Measurements from ENCODE around the gene KRTAP10-3. TPM values are rescaled to one million over a fixed set of nuclear protein-coding genes. Genes with fewer than 3 reads are reported as not detected.

KRTAP10-3 gene
- total and polyA plus RNA-seq, 2 of the 13 experiments (the other 11 are each of a cell fraction or from before 2014, with no cell fraction given): not detected

DNA sequence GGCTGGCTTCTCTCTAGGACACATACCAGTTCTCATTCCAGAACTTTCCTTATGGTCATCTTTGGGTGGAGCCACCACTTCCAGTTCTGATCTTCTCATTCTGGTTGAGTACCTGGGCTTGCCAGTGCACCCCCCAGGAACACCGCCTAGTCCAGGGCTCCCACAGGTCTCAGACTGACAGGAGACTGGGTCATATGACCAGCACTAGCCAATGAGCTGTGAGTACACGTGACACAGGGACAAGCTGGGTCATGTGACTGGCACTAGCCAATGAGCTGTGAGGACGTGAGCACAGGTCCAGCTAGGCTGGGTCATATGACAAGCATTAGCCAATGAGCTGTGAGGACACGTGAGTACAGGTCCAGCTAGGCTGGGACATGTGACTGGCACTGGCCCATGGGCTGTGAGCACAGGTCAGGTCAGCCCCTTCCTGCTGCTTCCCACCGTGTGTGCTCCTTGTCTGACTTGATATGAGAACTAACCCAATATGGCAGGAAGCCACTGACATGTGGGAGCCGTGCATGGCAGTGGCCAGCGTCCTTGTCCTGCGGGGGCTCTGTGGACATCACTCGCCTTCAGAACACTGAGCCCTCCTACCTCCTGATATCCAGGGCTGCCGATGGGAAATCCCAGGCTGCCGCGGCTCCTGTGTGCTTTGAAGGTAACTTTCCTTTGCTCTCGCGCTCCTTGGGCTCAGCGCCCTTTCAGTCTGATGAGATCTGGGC, 41.3 kb downstream of the KRTAP10-3 start (continued):
- TF ChIP-seq, protein P1, sequence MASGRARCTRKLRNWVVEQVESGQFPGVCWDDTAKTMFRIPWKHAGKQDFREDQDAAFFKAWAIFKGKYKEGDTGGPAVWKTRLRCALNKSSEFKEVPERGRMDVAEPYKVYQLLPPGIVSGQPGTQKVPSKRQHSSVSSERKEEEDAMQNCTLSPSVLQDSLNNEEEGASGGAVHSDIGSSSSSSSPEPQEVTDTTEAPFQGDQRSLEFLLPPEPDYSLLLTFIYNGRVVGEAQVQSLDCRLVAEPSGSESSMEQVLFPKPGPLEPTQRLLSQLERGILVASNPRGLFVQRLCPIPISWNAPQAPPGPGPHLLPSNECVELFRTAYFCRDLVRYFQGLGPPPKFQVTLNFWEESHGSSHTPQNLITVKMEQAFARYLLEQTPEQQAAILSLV (CRISPR knock-in tag; IDR thresholded peaks at IDR 0.05; ENCODE audit: borderline replicate concordance): 0 out of 2 replicates have a peak, but pooled peaks have one; percentile 32
- TF ChIP-seq GABPB1 (CRISPR knock-in tag; IDR thresholded peaks at IDR 0.05) (peak; percentile 49; the same call in 1 of the 2 replicates), MZF1 (CRISPR knock-in tag; IDR thresholded peaks at IDR 0.05; ENCODE audit: borderline replicate concordance) (no peak), ZNF326 (CRISPR knock-in tag; IDR thresholded peaks at IDR 0.05; ENCODE audit: borderline replicate concordance) (peak; percentile 94; the same call in 1 of the 2 replicates), ZNF225 (CRISPR knock-in tag; IDR thresholded peaks at IDR 0.05) (no peak), SMYD3 (CRISPR knock-in tag; IDR thresholded peaks at IDR 0.05) (no peak), PLRG1 (conservative IDR thresholded peaks at IDR 0.05) (no peak), PHF8 (CRISPR knock-in tag; IDR thresholded peaks at IDR 0.05) (no peak), REPIN1 (CRISPR knock-in tag; IDR thresholded peaks at IDR 0.05; ENCODE audit: borderline replicate concordance, low read depth) (0 out of 2 replicates have a peak, but pooled peaks have one; percentile 55), STAG1 (CRISPR knock-in tag; IDR thresholded peaks at IDR 0.05) (no peak), RFXAP (CRISPR knock-in tag; IDR thresholded peaks at IDR 0.05; ENCODE audit: borderline replicate concordance) (peak; percentile 46; the same call in 1 of the 2 replicates)
- TF ChIP-seq, protein P2, sequence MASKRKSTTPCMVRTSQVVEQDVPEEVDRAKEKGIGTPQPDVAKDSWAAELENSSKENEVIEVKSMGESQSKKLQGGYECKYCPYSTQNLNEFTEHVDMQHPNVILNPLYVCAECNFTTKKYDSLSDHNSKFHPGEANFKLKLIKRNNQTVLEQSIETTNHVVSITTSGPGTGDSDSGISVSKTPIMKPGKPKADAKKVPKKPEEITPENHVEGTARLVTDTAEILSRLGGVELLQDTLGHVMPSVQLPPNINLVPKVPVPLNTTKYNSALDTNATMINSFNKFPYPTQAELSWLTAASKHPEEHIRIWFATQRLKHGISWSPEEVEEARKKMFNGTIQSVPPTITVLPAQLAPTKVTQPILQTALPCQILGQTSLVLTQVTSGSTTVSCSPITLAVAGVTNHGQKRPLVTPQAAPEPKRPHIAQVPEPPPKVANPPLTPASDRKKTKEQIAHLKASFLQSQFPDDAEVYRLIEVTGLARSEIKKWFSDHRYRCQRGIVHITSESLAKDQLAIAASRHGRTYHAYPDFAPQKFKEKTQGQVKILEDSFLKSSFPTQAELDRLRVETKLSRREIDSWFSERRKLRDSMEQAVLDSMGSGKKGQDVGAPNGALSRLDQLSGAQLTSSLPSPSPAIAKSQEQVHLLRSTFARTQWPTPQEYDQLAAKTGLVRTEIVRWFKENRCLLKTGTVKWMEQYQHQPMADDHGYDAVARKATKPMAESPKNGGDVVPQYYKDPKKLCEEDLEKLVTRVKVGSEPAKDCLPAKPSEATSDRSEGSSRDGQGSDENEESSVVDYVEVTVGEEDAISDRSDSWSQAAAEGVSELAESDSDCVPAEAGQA (IDR thresholded peaks at IDR 0.05; ENCODE audit: low read depth): no peak
- TF ChIP-seq, protein P2 (CRISPR knock-in tag; IDR thresholded peaks at IDR 0.05; ENCODE audit: borderline replicate concordance): no peak
- TF ChIP-seq, protein P3, sequence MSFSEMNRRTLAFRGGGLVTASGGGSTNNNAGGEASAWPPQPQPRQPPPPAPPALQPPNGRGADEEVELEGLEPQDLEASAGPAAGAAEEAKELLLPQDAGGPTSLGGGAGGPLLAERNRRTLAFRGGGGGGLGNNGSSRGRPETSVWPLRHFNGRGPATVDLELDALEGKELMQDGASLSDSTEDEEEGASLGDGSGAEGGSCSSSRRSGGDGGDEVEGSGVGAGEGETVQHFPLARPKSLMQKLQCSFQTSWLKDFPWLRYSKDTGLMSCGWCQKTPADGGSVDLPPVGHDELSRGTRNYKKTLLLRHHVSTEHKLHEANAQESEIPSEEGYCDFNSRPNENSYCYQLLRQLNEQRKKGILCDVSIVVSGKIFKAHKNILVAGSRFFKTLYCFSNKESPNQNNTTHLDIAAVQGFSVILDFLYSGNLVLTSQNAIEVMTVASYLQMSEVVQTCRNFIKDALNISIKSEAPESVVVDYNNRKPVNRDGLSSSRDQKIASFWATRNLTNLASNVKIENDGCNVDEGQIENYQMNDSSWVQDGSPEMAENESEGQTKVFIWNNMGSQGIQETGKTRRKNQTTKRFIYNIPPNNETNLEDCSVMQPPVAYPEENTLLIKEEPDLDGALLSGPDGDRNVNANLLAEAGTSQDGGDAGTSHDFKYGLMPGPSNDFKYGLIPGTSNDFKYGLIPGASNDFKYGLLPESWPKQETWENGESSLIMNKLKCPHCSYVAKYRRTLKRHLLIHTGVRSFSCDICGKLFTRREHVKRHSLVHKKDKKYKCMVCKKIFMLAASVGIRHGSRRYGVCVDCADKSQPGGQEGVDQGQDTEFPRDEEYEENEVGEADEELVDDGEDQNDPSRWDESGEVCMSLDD (CRISPR knock-in tag; IDR thresholded peaks at IDR 0.05; ENCODE audit: borderline replicate concordance): no peak
